HG03060 (cell line): ENCODE data around the gene TACC2.

Source experiments
- ATAC-seq: cut with Tn5 transposase; IDR thresholded peaks from one replicate; pipeline ENCODE4 v1.9.1; 2021; ENCODE audit warnings: low read depth, moderate number of reproducible peaks; ENCODE audit not compliant: unreplicated experiment

The TACC2 gene

DNA sequence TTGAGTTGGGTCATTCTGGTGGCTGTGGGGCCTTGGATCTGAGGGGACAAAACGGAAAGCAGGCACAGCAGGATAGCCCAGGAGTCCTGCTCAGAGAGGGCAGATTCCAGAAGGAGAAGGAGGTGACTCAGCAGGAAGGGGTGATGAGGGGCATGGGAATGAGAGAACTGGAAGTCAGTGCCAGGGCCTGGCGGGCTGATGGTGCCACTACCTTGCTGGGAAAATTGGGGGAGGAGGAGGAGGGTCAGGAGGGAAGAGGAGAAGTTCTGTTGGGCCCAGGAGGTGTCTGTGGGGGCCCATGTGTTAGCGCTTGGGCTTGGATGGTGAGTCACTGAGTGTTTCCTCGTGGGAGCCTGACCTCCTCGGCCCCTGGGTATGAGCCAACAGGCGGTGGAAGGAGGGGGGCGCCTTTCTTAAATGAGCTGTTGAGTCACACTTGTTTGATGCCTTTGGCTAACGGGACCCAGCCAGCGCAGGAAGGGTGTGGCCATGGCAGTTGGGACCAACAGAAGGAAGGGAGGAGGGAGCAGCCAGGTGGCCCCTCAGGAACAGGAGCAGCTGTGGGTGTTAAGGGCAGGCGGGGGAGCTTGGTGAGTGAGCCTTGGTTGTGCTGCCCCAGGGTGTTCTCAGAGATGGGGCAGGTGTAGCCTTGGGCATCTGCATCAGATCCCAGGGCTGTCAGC lies 152.1 kb downstream of the TACC2 start:
- no peak for ATAC-seq

GRCh38 chr10:122141821-122142640 lies 153.1 kb downstream of the TACC2 start:
- ATAC-seq: no peak

DNA sequence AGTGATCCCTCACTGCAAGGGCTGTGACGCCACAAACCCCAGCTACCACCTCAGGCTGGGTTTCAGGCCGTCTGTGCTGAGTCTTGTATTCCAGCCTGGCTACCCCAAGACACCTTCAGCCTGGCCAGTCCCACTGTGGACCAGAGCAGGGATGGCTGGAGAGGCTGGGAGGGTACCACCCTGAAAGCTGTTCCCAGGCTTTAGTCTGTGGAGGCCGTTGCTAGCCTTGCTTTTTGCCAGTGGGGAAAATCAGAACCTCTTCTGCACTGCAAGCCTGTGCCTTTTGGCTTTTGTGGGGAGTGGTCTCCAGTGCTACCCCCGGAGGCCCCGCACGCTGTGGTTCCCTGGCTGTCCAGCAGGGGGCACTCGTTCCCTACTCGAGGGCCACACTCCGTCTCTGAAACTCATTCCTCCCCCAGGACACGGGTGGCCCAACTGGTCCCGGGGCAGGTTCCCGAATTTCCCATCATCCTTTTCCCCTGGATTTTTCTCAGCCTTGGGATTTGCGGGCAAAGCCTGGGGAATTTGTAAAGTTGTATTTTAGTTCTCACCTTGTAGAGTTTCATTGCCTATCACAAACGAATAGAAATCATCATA lies 153.8 kb downstream of the TACC2 start:
- no peak for ATAC-seq

GRCh38 chr10:122143238-122143841 lies 154.4 kb downstream of the TACC2 start:
- ATAC-seq: no peak

DNA sequence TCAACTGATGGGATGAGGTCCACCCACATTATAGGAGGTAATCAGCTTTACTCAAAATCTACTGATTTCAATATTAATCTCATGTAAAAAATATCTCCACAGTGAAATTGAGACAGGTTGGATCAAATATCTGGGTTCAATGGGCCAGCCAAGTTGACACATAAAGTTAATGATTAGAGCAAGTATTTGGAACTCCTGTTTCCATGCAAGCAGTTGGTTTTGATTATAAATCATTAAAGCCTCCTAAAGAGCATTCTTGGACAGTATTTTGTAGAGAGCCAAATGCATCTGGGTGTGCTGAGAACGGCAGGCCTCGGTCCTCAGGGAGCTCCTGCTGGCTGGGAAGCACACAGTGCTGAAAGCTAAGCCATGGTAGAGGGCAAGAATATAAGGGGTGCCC lies 155.2 kb downstream of the TACC2 start:
- ATAC-seq: no peak

- no peak for ATAC-seq
These were observed 156.2 kb downstream of the TACC2 start for GRCh38 chr10:122145113-122145512.

DNA sequence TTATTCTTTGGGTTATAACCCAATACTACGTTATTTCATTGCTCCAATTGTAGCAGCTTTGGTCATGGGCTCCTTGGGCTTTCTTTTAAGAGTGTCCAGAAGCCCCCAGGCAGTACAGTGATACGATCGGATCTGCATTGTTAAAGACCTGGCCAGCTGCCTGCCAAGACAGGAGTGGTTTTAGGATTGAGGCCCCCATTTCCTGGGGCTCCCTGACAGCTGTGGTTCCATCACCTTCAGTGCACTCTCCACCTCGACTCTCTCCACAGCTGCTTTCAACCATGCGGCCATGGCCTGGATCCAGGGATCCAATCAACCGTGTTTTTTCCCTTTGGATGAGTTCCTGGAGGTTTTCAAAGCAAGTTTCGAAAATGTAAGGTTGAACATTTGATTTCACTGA lies 158.7 kb downstream of the TACC2 start:
- ATAC-seq: no peak

DNA sequence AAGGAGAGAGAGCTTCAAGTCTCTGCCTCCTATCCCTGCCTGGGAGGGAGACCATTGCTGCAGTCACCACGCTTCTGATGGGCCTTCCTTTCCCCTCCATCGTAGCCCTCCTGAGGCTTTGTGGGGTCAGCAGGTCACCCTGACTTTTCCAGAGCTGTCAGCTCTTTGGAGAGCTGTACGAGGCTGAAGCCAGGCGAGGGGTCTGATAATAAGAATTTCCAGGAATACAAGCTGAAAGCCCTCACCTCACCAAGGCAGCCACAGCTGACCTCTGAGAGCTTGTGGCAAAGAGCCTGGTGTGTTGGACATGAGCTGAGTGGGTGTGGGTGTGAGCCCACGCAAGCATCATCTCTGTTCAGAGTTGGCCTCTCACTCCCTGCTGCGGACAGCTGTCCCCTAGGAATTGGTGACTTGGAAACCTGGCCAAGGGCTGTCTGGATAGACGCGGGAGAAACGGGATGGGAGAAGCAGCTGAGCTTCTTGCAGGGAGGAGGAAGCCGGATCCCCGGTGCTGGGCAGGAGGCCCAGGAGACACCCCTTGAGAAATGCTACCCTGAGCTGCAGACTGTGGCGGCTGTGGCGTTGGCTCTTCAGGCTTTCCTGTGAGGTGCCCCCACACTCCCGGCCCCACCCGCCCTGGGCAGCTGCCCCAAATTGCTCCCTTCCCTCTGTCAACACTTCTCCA lies 160.1 kb downstream of the TACC2 start:
- no peak for ATAC-seq

DNA sequence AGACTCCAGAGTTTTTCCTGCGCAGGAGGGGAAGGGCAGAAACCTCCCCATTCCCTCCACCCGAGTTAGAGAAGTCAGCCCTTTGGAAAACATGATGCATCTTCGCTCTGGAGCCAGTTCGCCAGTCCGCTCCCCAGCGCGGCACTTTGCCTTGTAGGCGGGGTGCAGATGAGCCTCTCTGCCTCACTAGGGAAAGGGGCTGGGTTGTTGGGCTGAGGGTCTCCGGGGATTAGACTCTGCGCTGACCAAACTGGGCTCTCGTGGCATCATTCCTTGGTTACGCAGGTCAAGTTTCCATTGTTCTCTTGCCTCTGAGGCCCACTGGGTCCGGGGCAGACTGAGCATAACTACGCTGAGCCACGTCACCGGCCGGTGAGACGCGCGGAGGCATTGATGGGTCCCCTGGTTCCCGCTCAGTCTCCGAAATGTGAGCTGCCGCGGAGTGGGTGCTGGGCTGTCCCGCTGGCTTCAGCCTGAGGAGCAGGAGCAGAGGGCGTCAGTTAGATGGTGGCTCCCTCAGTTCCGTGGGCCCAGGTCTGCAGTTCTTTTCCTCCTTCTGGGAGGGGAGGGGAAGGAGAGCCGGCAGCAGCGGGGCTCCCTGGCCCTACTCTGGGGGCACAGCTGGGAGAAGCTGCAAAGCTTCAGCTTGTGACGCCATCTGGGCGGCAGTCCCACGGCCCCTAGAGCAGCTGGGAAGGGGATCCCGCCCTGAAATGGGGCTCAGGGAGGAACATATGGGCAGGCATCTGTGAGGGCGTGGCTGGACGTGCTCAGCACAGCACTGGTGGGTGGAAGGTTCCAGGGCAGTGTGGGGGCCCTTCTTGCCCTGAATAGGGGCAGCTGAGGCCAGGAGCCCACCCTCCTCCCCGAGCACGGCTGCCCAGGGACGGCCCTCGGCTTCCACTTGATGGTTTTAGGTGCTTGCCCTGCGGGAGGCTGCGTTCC lies 160.9 kb downstream of the TACC2 start:
- ATAC-seq: no peak

- ATAC-seq: no peak
These were observed 162.2 kb downstream of the TACC2 start for GRCh38 chr10:122151121-122151694.

DNA sequence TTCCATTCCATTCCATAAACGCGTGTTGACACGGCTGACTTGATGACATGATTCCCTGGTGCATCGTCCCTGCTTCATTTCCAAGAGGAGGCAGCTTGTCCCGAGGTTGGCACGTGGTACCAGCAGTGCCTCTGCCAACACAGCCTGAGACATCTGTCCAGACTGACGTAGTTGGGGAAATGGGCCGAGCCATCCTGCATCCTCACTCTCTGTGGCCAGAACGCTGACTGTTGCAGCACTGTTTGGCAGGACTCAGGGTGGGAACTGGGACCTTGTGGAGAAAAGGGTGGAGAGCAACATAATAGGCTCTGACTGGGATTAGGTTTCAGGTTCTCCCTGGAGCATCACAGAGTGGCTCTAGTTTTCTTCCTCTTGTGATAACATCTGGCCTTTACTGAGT lies 163.6 kb downstream of the TACC2 start:
- no peak for ATAC-seq

DNA sequence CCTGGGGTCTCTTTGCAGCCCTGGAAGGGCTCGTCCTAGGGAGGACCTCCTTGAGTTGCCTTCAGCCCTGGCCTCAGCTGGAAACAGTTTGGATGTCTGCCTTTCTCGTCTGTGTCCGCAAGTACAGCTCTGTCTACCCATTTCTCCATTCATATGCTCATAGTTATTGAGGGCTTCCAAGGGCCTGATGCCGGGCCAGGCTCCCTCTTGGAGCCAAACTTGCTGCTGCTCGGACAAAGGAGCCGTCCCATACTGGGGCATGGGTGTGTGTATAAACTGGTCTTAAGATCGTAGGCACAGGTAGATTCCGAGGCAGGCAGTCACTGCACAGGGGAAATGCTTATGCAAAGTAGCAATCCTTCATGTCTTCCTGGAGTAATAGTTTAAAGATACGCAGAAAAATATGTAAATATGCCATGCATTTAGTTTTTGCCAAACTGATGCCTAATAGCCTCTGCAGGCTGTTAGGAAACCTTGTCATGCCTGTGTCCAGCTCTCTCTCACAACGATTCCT lies 165.1 kb downstream of the TACC2 start:
- no peak for ATAC-seq

GRCh38 chr10:122154545-122155366 lies 165.8 kb downstream of the TACC2 start:
- ATAC-seq: no peak

DNA sequence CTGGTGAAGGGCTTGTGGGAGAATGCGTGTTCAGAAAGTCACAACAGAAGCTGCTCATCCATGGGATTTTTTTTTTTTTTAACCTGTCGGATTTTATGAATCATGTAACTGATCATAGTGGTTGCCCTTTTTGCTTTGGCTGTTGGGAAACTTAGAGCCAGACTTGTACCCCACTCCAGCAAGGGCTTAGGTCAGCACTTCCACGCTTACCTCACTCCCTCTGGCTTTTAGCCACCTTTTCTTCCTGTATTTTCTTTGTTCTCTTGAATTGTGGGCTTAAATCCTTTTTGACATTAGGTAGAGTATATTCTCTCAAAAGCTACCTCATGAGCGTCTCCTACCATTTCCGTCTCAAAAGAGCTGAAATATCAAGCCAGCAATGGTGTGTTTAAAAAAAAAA lies 168.5 kb downstream of the TACC2 start:
- ATAC-seq: no peak

DNA sequence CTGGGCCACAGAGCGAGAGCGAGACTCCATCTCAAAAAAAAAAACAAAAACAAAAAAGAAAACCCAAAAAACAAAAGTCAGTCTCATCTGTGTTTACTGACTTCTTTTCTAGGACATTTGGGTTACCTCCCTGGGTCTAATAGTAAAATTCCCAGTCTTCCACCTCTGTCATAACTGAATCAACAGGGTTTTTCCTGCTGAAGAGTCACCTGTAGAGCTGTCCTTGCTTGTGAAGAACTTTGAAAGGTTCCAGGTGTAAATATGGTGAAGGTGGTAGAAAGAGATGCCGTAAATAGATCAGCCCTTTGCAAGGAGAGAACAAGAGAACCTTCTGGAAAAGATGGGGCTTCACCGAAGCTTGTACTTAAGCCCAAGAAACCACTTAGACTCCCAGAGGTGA lies 169.4 kb downstream of the TACC2 start:
- ATAC-seq: no peak

DNA sequence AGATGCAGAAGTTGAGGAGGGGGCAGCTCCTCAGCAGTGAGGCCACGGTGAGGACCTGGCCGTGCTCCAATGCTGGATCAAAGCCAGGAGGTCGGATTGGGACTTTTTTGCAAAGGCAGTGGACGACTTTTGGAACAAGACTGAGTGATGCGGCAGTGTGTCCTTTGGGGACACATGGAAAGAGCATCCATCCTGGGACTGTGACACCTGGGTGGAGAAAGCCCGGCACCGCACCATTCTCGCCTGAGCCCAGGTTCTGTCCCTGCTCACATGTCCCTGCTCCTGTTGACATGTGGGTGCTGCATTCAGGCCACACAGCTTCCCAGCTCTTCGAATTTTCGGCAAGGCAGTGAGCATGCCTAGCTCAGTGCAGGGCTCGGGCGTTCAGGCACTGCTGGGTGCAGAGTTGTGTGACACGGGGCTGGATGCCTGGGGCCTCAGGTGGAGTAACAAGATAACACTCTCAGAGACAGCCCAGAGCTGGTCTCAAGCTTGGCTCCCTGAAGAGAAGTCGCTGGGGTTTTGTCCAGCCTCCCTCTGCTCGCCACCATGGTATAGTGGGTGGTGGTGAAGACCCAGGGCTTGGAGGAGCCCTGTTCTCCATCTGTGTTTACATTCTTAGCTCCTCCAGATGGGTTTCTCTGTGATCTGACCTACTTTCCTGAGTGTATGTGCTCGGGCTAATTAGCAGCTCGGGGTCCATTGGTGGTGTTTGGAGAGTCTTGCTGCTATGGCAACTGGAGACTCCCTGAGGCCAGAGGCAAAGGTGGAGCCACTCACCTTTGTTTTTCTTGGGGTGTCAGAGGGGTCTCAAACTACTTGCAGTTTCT lies 170.4 kb downstream of the TACC2 start:
- ATAC-seq: no peak

DNA sequence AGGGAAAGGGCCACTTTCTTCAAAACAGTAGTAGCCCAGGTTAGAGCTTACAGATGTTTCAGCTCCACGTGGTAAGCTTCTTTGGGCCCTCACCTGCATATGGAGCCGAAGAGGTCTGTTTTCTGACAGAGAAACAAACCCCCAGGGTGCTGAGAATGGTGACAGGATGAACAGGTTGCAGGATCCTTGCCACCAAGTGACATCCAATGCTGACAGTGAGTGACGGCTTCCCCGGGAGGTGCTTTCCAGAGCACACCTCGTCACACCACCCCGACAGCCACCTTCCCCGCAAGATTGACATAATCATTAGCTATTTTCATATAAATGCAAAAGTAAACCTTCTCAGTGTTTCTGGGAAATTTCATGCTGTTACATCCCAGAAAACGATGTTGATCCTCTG lies 172.8 kb downstream of the TACC2 start:
- ATAC-seq: no peak
